Tibial artery (tissue), 4 donors: ENCODE results near the gene NFU1.
"Not testable (repeated sequence)": the region's sequence is repeated elsewhere in the genome, so short reads cannot be mapped to it uniquely, and the experiment has no call there.

Experiments
- DNase-seq, 2 donors: peaks; one replicate each; pipeline ENCODE4 v3.0.0-alpha.2; 2019
- H3K27ac ChIP-seq, 2 donors: fragments of 200-600 bp; sonication (generic) in 1 of 2; 1 replicate in 1 of 2; 2 replicates in 1 of 2; pipeline ENCODE4 v1.5.1; 2018 to 2019; ENCODE audit warnings: mild to moderate bottlenecking in 1 of 2
- H3K27me3 ChIP-seq, 2 donors: fragments of 200-600 bp; sonication (generic) in 1 of 2; one replicate each; pipeline versions ENCODE4 v1.5.1 to v1.6.0; 2016 to 2019
- H3K36me3 ChIP-seq, 3 donors: fragments of 200-600 bp; sonication (generic) in 2 of 3; one replicate each; pipeline ENCODE4 v1.5.1; 2016 to 2019; ENCODE audit warnings: mild to moderate bottlenecking in 2 of 3
- H3K4me1 ChIP-seq, 4 donors: fragments of 200-600 bp; sonication (generic) in 2 of 4; 1 replicate in 3 of 4; 2 replicates in 1 of 4; pipeline ENCODE4 v1.5.1; 2016 to 2019
- H3K4me3 ChIP-seq, 2 donors: fragments of 200-600 bp; sonication (generic) in 1 of 2; 1 replicate in 1 of 2; 2 replicates in 1 of 2; pipeline ENCODE4 v1.5.1; 2018 to 2019; ENCODE audit warnings: mild to moderate bottlenecking in 2 of 2
- H3K9me3 ChIP-seq, 3 donors: fragments of 200-600 bp; sonication (generic) in 1 of 3; one replicate each; pipeline ENCODE4 v1.5.1; 2016 to 2019
- CTCF ChIP-seq, 2 experiments: fragments of 200-600 bp in 1 of 2; fragments of 450-650 bp in 1 of 2; IDR thresholded peaks; one replicate each; pipeline ENCODE4 v1.5.1; 2017 to 2019; ENCODE audit warnings: antibody characterized with exemption in 2 of 2, mild to moderate bottlenecking in 1 of 2, moderate library complexity in 1 of 2
- intact Hi-C: fragments of 100-400 bp; cut with DNase I; formaldehyde crosslinking; loops from one replicate; pipeline ENCODE4 v1.15.0; 2023; ENCODE audit warnings: low total_unique reads

Gene NFU1

DNA sequence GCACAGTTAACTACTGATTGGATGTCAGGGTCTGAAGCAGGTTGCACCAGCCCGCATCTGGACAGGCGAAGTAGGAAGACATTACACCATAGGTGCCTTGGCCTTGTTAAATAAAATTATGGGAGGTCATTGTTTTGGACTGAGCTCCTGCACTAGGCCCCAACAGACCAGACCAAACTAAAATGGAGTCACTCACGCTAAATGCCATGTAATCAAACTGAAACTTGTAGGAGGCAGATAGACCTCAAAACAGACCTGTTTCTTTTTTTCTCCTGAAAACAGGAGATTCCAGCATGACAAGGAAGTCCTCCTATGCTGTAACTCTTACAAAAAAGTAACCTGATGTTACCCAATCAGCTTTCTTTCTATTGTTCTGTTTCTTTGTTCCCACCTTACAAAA lies 15.5 kb upstream of the NFU1 start:
- intact Hi-C loops: no loop called here
- H3K27me3 ChIP-seq: no peaks in the 10 kb centered on the region
- DNase-seq: no peak
- H3K4me3 ChIP-seq: no peak overlapping the region
- no peaks in the 10 kb centered on the region for H3K36me3 ChIP-seq
- H3K4me1 ChIP-seq: no peaks in the 10 kb centered on the region
- TF ChIP-seq CTCF (IDR thresholded peaks at IDR 0.05): no peak
- no peaks in the 10 kb centered on the region for H3K9me3 ChIP-seq
- H3K27ac ChIP-seq: no peak overlapping the region

DNA sequence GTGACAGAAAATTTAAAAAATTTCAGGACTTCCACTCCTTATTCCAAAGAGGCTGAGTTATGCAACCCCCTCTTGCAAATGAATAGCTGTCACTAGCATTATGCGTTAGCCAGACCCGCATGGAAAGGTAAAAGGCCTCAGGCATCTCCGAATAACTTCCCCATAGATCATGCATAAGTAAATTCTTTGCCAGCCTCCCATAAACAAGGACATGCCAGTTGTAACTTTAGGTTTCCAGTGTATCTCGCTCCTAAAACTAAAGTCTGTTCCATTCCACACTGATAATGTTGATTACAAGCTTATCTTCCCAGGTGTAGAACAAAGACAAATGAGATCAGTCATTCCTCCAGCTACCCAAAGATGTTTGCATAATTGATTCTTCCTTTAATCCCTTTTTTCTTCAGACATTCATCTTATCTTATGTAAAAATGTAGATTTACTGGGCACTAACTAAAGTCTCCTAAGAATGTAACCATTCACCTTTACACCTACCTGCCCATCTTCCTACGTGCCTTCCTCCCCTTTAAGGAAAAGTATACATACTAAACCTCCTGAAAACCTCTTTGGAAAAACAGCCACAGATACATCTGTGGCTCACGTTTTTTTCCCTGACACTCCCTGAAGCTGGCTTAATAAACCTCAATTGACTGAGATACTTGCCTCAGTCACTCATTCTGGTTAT lies 13.6 kb upstream of the NFU1 start:
- no peak for DNase-seq
- no peak overlapping the region for H3K4me3 ChIP-seq
- H3K4me1 ChIP-seq: no peaks in the 10 kb centered on the region
- no peak for TF ChIP-seq CTCF (IDR thresholded peaks at IDR 0.05)
- H3K36me3 ChIP-seq: no peaks in the 10 kb centered on the region
- intact Hi-C loops: no loop called here
- no peak overlapping the region for H3K27ac ChIP-seq
- no peaks in the 10 kb centered on the region for H3K9me3 ChIP-seq
- H3K27me3 ChIP-seq: no peaks in the 10 kb centered on the region

- no peak overlapping the region for H3K4me3 ChIP-seq
- TF ChIP-seq CTCF (IDR thresholded peaks at IDR 0.05): no peak
- H3K27ac ChIP-seq: no peak overlapping the region
Observed at GRCh38 chr2:69449906-69450305, 12.7 kb upstream of the NFU1 start.

DNA sequence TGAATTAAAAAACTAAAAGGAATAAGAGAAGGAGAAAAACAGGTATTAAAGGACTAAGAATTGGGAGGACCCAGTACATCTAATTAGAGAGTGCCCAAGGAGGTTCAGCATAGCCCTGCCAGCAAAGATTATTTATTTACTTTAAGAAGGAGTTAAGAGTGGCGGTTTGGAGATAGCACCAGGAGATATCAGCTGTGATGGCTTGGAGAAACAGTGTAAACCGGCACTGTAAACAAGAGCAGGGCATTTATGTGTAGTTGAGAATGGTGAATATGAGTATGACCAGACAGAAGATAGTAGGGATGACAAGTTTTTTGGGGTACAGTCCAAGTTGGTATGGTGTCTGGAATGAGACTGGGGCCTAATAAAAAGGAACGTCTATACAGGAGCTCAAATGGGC lies 6.4 kb upstream of the NFU1 start:
- H3K4me1 ChIP-seq, DNase-seq, H3K27ac ChIP-seq, H3K4me3 ChIP-seq, intact Hi-C loops, H3K27me3 ChIP-seq, H3K9me3 ChIP-seq, H3K36me3 ChIP-seq: not testable (repeated sequence)

More at GRCh38 chr2:69449906-69450305, 12.7 kb upstream of the NFU1 start:
- Histone ChIP-seq H3K36me3 (no peaks in the 10 kb centered on the region), H3K9me3 (no peaks in the 10 kb centered on the region), H3K4me1 (no peaks in the 10 kb centered on the region), H3K27me3 (no peaks in the 10 kb centered on the region)
- DNase-seq: no peak
- intact Hi-C loops: no loop called here

GRCh38 chr2:69439499-69439898 lies 2.3 kb upstream of the NFU1 start:
- not testable (repeated sequence) for H3K27me3 ChIP-seq, H3K36me3 ChIP-seq, H3K4me3 ChIP-seq, H3K9me3 ChIP-seq, DNase-seq
- Histone ChIP-seq H3K4me1 (peaks cover 0 to 30% (median 12%) of the 10 kb centered on the region in 4 donors), H3K27ac (peak overlapping the region in 1 of 2 donors; percentile 99)
- intact Hi-C loops: loop anchor here (10.0 kb wide), 1 partner anchor 55 kb away; the partner anchor contains the start of gene GFPT1

DNA sequence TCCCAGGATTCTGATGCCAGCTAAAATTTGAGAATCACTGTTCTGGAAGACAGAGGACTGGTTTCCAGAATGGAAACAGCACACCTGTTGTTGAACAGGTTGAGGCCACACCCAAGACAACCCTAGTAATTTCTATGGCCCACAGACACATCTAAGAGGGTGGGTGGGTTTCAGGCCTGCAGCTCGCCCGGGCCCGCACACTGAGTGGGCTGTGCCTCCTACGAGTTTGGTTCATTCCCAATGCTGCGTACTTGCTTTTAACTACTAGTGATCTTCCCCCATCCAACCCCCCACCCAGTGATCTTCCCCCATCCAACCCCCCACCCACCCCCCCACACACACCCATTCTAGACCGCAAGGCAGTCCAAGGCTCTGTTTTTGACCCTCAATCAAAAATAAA lies 1.3 kb upstream of the NFU1 start:
- TF ChIP-seq CTCF (IDR thresholded peaks at IDR 0.05): no peak
- no peaks in the 10 kb centered on the region for H3K36me3 ChIP-seq
- intact Hi-C loops: loop anchor here (10.0 kb wide), 1 partner anchor 54 kb away; the partner anchor contains the start of gene GFPT1
- no peaks in the 10 kb centered on the region for H3K9me3 ChIP-seq
- H3K4me1 ChIP-seq: peaks cover 0 to 32% (median 12%) of the 10 kb centered on the region in 4 donors
- H3K27me3 ChIP-seq: no peaks in the 10 kb centered on the region
- no peak overlapping the region for H3K4me3 ChIP-seq
- no peak for DNase-seq
- H3K27ac ChIP-seq: peak overlapping the region; percentile 95 to 99
